Ascending aorta (tissue), 2 donors: ENCODE measurements around the gene ATP9A. TPM values are rescaled to one million over a fixed set of nuclear protein-coding genes. Genes with fewer than 3 reads are reported as not detected.

ENCODE experiments used
- DNase-seq, 2 donors: peaks; one replicate each; pipeline ENCODE4 v3.0.0-alpha.2; 2019; ENCODE audit warnings: low spot score in 2 of 2
- H3K27ac ChIP-seq, 2 donors: fragments of 200-600 bp; sonication (generic); one replicate each; pipeline ENCODE4 v1.5.1; 2016 to 2017; ENCODE audit warnings: mild to moderate bottlenecking in 1 of 2
- H3K27me3 ChIP-seq: fragments of 200-600 bp; sonication (generic); one replicate; pipeline ENCODE4 v1.5.1; 2017
- H3K36me3 ChIP-seq, 2 donors: fragments of 200-600 bp; sonication (generic); one replicate each; pipeline ENCODE4 v1.5.1; 2016
- H3K4me1 ChIP-seq, 2 donors: fragments of 200-600 bp; sonication (generic); one replicate each; pipeline ENCODE4 v1.5.1; 2016 to 2017; ENCODE audit warnings: mild to moderate bottlenecking in 1 of 2
- H3K4me3 ChIP-seq, 2 donors: fragments of 200-600 bp; sonication (generic); one replicate each; pipeline ENCODE4 v1.5.1; 2016 to 2017; ENCODE audit warnings: mild to moderate bottlenecking in 1 of 2
- H3K9me3 ChIP-seq, 2 donors: fragments of 200-600 bp; sonication (generic); one replicate each; pipeline ENCODE4 v1.5.1; 2016
- CTCF ChIP-seq, 3 experiments: fragments of 200-600 bp in 2 of 3; fragments of 450-650 bp in 1 of 3; sonication (generic) in 2 of 3; IDR thresholded peaks; one replicate each; pipeline ENCODE4 v1.5.1; 2016 to 2019; ENCODE audit warnings: antibody characterized with exemption in 3 of 3, mild to moderate bottlenecking in 1 of 3, moderate library complexity in 1 of 3
- intact Hi-C: fragments of 100-400 bp; cut with DNase I; formaldehyde crosslinking; loops from one replicate; pipeline ENCODE4 v1.15.1; 2023
- total RNA-seq: library from RNA; depleted of rRNA; stranded (reverse); fragments of >200 nt; gene quantifications from one replicate; pipeline ENCODE4 v1.1.0, GENCODE V29; 2016

Gene ATP9A
- total RNA-seq, 1 donor from 2014 or later = 14.5 TPM

- TF ChIP-seq CTCF (IDR thresholded peaks at IDR 0.05) = no peak
Observed at GRCh38 chr20:51634877-51635276, 133.3 kb downstream of the ATP9A start.

GRCh38 chr20:51634257-51634656 lies 133.9 kb downstream of the ATP9A start:
- H3K4me1 ChIP-seq = peaks cover 15 to 21% of the 10 kb centered on the region in 2 donors
- no peaks in the 10 kb centered on the region for H3K9me3 ChIP-seq
- no peak overlapping the region for H3K4me3 ChIP-seq
- DNase-seq = no peak
- H3K27me3 ChIP-seq = no peaks in the 10 kb centered on the region
- H3K36me3 ChIP-seq = peaks cover 0 to 10% of the 10 kb centered on the region in 2 donors
- peak overlapping the region; percentile 42 to 57 for H3K27ac ChIP-seq
- no peak for TF ChIP-seq CTCF (IDR thresholded peaks at IDR 0.05)
- intact Hi-C loops = loop anchor here (5.0 kb wide), 3 partner anchors 67 to 187 kb away; no protein-coding TSS in a partner anchor

More at GRCh38 chr20:51634877-51635276, 133.3 kb downstream of the ATP9A start:
- Histone ChIP-seq H3K9me3 (no peaks in the 10 kb centered on the region), H3K4me1 (peaks cover 12 to 20% of the 10 kb centered on the region in 2 donors), H3K27me3 (no peaks in the 10 kb centered on the region), H3K4me3 (no peak overlapping the region), H3K36me3 (peaks cover 0 to 10% of the 10 kb centered on the region in 2 donors), H3K27ac (peak overlapping the region in 1 of 2 donors; percentile 13)
- intact Hi-C loops = loop anchor here (5.0 kb wide), 4 partner anchors 68 to 332 kb away; no protein-coding TSS in a partner anchor
- no peak for DNase-seq

- no peaks in the 10 kb centered on the region for H3K9me3 ChIP-seq
- intact Hi-C loops = loop anchor here (5.0 kb wide), 3 partner anchors 66 to 186 kb away; no protein-coding TSS in a partner anchor
- no peak overlapping the region for H3K4me3 ChIP-seq
- no peaks in the 10 kb centered on the region for H3K27me3 ChIP-seq
- no peak for DNase-seq
- peaks cover 15 to 21% of the 10 kb centered on the region in 2 donors for H3K4me1 ChIP-seq
- peaks cover 0 to 7% of the 10 kb centered on the region in 2 donors for H3K36me3 ChIP-seq
- peak overlapping the region; percentile 42 to 57 for H3K27ac ChIP-seq
- no peak for TF ChIP-seq CTCF (IDR thresholded peaks at IDR 0.05)
Observed at GRCh38 chr20:51633430-51633829, 134.8 kb downstream of the ATP9A start.

GRCh38 chr20:51631953-51632352 lies 136.2 kb downstream of the ATP9A start:
- peaks cover 0 to 3% of the 10 kb centered on the region in 2 donors for H3K36me3 ChIP-seq
- peaks cover 15 to 21% of the 10 kb centered on the region in 2 donors for H3K4me1 ChIP-seq
- DNase-seq = no peak
- TF ChIP-seq CTCF (IDR thresholded peaks at IDR 0.05) = no peak
- no peaks in the 10 kb centered on the region for H3K27me3 ChIP-seq
- H3K27ac ChIP-seq = peak overlapping the region; percentile 78 to 90
- no peaks in the 10 kb centered on the region for H3K9me3 ChIP-seq
- H3K4me3 ChIP-seq = no peak overlapping the region
- intact Hi-C loops = loop anchor here (5.0 kb wide), 3 partner anchors 65 to 185 kb away; no protein-coding TSS in a partner anchor

- no peaks in the 10 kb centered on the region for H3K36me3 ChIP-seq
- peak overlapping the region; percentile 78 to 90 for H3K27ac ChIP-seq
- peak; percentile 25 to 86 for DNase-seq
- H3K27me3 ChIP-seq = no peaks in the 10 kb centered on the region
- intact Hi-C loops = loop anchor here (5.0 kb wide), 3 partner anchors 64 to 184 kb away; no protein-coding TSS in a partner anchor
- H3K4me3 ChIP-seq = peak overlapping the region; percentile 8 to 25
- no peaks in the 10 kb centered on the region for H3K9me3 ChIP-seq
- H3K4me1 ChIP-seq = peaks cover 15 to 21% of the 10 kb centered on the region in 2 donors
- no peak for TF ChIP-seq CTCF (IDR thresholded peaks at IDR 0.05)
Observed at GRCh38 chr20:51631011-51631950, 136.9 kb downstream of the ATP9A start.
